ENCODE data around the gene SEC14L1. TPM values are rescaled to one million over a fixed set of nuclear protein-coding genes. Genes with fewer than 3 reads are reported as not detected.
"Not testable (repeated sequence)": the region's sequence is repeated elsewhere in the genome, so short reads cannot be mapped to it uniquely, and the experiment has no call there.

Gene SEC14L1
- total RNA-seq, 2 experiments from 2014 or later, result 56.9 to 59.6 TPM

- Mint-ChIP-seq H3K4me1 (peaks cover 34% of the 10 kb centered on the region), H3K27ac (peak overlapping the region; percentile 87), H3K36me3 (peaks cover 2% of the 10 kb centered on the region), H3K27me3 (no peaks in the 10 kb centered on the region), H3K4me3 (peak overlapping the region; percentile 73), H3K9me3 (no peaks in the 10 kb centered on the region)
- DNase-seq, result peak; percentile 79
Observed at GRCh38 chr17:77127735-77128361, 12.9 kb upstream of the SEC14L1 start.

- H3K4me3 Mint-ChIP-seq, result no peak overlapping the region
- peak overlapping the region; percentile 80 for H3K27ac Mint-ChIP-seq
- H3K36me3 Mint-ChIP-seq, result peaks cover 2% of the 10 kb centered on the region
- H3K27me3 Mint-ChIP-seq, result no peaks in the 10 kb centered on the region
- H3K4me1 Mint-ChIP-seq, result peaks cover 34% of the 10 kb centered on the region
- DNase-seq, result no peak
- H3K9me3 Mint-ChIP-seq, result no peaks in the 10 kb centered on the region
Observed at GRCh38 chr17:77128896-77129567, 11.7 kb upstream of the SEC14L1 start.

GRCh38 chr17:77129568-77130301 lies 11.0 kb upstream of the SEC14L1 start:
- Mint-ChIP-seq H3K4me3 (no peak overlapping the region), H3K27ac (peak overlapping the region; percentile 34), H3K36me3 (peaks cover 2% of the 10 kb centered on the region), H3K27me3 (no peaks in the 10 kb centered on the region), H3K9me3 (no peaks in the 10 kb centered on the region), H3K4me1 (peaks cover 29% of the 10 kb centered on the region)
- DNase-seq, result no peak

- Mint-ChIP-seq H3K4me3 (no peak overlapping the region), H3K27me3 (no peaks in the 10 kb centered on the region), H3K27ac (no peak overlapping the region), H3K36me3 (peaks cover 2% of the 10 kb centered on the region), H3K4me1 (peaks cover 27% of the 10 kb centered on the region), H3K9me3 (no peaks in the 10 kb centered on the region)
- DNase-seq, result no peak
Observed at GRCh38 chr17:77130525-77130924, 10.2 kb upstream of the SEC14L1 start.

- Mint-ChIP-seq H3K4me3 (no peak overlapping the region), H3K4me1 (peaks cover 31% of the 10 kb centered on the region), H3K9me3 (no peaks in the 10 kb centered on the region), H3K27me3 (no peaks in the 10 kb centered on the region), H3K36me3 (peaks cover 5% of the 10 kb centered on the region), H3K27ac (no peak overlapping the region)
- DNase-seq, result no peak
Observed at GRCh38 chr17:77131904-77132303, 8.9 kb upstream of the SEC14L1 start.

- H3K36me3 Mint-ChIP-seq, result peaks cover 11% of the 10 kb centered on the region
Observed at GRCh38 chr17:77132411-77133086, 8.2 kb upstream of the SEC14L1 start.

GRCh38 chr17:77133087-77133638 lies 7.6 kb upstream of the SEC14L1 start:
- Mint-ChIP-seq H3K4me3 (no peak overlapping the region), H3K27ac (no peak overlapping the region), H3K4me1 (peaks cover 27% of the 10 kb centered on the region), H3K27me3 (no peaks in the 10 kb centered on the region), H3K36me3 (peaks cover 17% of the 10 kb centered on the region), H3K9me3 (peaks cover 11% of the 10 kb centered on the region)
- DNase-seq, result no peak

More at GRCh38 chr17:77132411-77133086, 8.2 kb upstream of the SEC14L1 start:
- H3K4me3 Mint-ChIP-seq, result no peak overlapping the region
- no peak for DNase-seq
- no peak overlapping the region for H3K27ac Mint-ChIP-seq
- H3K9me3 Mint-ChIP-seq, result peaks cover 5% of the 10 kb centered on the region
- no peaks in the 10 kb centered on the region for H3K27me3 Mint-ChIP-seq
- peaks cover 25% of the 10 kb centered on the region for H3K4me1 Mint-ChIP-seq

GRCh38 chr17:77136420-77136767 lies 4.4 kb upstream of the SEC14L1 start:
- H3K27me3 Mint-ChIP-seq, result no peaks in the 10 kb centered on the region
- peaks cover 21% of the 10 kb centered on the region for H3K4me1 Mint-ChIP-seq
- no peak for DNase-seq
- H3K4me3 Mint-ChIP-seq, result no peak overlapping the region
- peaks cover 14% of the 10 kb centered on the region for H3K9me3 Mint-ChIP-seq
- H3K36me3 Mint-ChIP-seq, result peaks cover 26% of the 10 kb centered on the region
- H3K27ac Mint-ChIP-seq, result no peak overlapping the region

GRCh38 chr17:77137111-77137510 lies 3.7 kb upstream of the SEC14L1 start:
- Mint-ChIP-seq H3K27ac (no peak overlapping the region), H3K4me1 (peaks cover 27% of the 10 kb centered on the region), H3K4me3 (no peak overlapping the region), H3K9me3 (peaks cover 14% of the 10 kb centered on the region), H3K27me3 (no peaks in the 10 kb centered on the region), H3K36me3 (peaks cover 31% of the 10 kb centered on the region)
- DNase-seq, result no peak

GRCh38 chr17:77137886-77138285 lies 2.9 kb upstream of the SEC14L1 start:
- Mint-ChIP-seq H3K4me1 (peaks cover 34% of the 10 kb centered on the region), H3K9me3 (peaks cover 14% of the 10 kb centered on the region), H3K27ac (peak overlapping the region; percentile 30), H3K36me3 (peaks cover 35% of the 10 kb centered on the region)
- peak; percentile 19 for DNase-seq
- H3K27me3 Mint-ChIP-seq, H3K4me3 Mint-ChIP-seq: not testable (repeated sequence)

GRCh38 chr17:77140166-77140877 lies 447 bp upstream of the SEC14L1 start:
- Mint-ChIP-seq H3K27ac (peak overlapping the region; percentile 96), H3K4me3 (peak overlapping the region; percentile 72), H3K4me1 (peaks cover 46% of the 10 kb centered on the region), H3K9me3 (peaks cover 14% of the 10 kb centered on the region), H3K36me3 (peaks cover 37% of the 10 kb centered on the region), H3K27me3 (no peaks in the 10 kb centered on the region)
- peak; percentile 99 for DNase-seq

GRCh38 chr17:77141846-77142449 lies 1.2 kb downstream of the SEC14L1 start:
- peaks cover 40% of the 10 kb centered on the region for H3K36me3 Mint-ChIP-seq
- DNase-seq, result no peak
- peaks cover 14% of the 10 kb centered on the region for H3K9me3 Mint-ChIP-seq
- peak overlapping the region; percentile 74 for H3K27ac Mint-ChIP-seq
- no peaks in the 10 kb centered on the region for H3K27me3 Mint-ChIP-seq
- peak overlapping the region; percentile 86 for H3K4me3 Mint-ChIP-seq
- peaks cover 49% of the 10 kb centered on the region for H3K4me1 Mint-ChIP-seq

- H3K9me3 Mint-ChIP-seq, result peaks cover 8% of the 10 kb centered on the region
- H3K27me3 Mint-ChIP-seq, result no peaks in the 10 kb centered on the region
- H3K4me1 Mint-ChIP-seq, result peaks cover 55% of the 10 kb centered on the region
- H3K36me3 Mint-ChIP-seq, result peaks cover 37% of the 10 kb centered on the region
- DNase-seq, result no peak
- H3K4me3 Mint-ChIP-seq, result peak overlapping the region; percentile 53
- H3K27ac Mint-ChIP-seq, result peak overlapping the region; percentile 48
Observed at GRCh38 chr17:77142689-77143088, 1.9 kb downstream of the SEC14L1 start.

GRCh38 chr17:77143306-77143705 lies 2.5 kb downstream of the SEC14L1 start:
- Mint-ChIP-seq H3K36me3 (peaks cover 31% of the 10 kb centered on the region), H3K4me3 (no peak overlapping the region), H3K27ac (no peak overlapping the region), H3K9me3 (peaks cover 3% of the 10 kb centered on the region), H3K4me1 (peaks cover 50% of the 10 kb centered on the region), H3K27me3 (no peaks in the 10 kb centered on the region)
- DNase-seq, result no peak

Data from activated naive CD8-positive, alpha-beta T cell treated with anti-CD3 and anti-CD28 coated beads for 36 hours (primary cell).